ENCODE results near the gene UBE2D4. TPM values are rescaled to one million over a fixed set of nuclear protein-coding genes. Genes with fewer than 3 reads are reported as not detected.
"Not testable (repeated sequence)": the region's sequence is repeated elsewhere in the genome, so short reads cannot be mapped to it uniquely, and the experiment has no call there.

The UBE2D4 gene
- total RNA-seq, 1 experiment from 2014 or later: 5.3 TPM

DNA sequence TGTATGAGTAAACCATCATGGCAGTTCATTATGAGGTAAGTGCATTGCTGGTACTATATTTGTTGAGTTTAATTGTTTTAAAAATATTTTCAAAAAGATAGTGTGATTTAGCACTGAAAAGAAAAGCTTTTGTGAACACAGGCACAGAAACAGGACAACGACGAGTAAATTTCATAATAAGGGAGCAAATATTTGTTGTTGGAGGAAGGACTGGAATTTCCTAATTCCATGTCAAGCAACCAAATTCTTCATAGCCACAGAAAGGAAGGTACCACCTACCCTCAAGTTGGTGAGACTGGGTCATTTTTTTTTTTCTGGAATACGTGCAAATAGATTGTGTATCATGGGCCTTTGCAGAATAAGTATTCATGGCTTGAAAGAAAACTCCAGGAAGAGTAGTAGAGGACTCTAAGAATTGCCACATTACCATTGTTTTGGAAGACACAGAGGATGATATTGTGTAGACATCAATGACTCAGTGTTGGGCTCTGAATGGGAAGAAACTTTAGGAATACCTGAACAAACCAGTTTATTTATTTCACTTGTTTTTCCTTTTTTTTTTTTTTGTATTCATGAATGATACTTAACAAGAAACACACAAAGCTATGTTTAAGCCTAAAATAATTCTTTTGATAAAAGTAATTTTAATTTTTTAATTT is 7.8 kb downstream of the UBE2D4 start:
- DNase-seq: no peak
- H3K36me3 ChIP-seq (replicated peaks; ENCODE audit: control insufficient read depth, insufficient read depth, low read length): no peaks in the 10 kb centered on the region

GRCh38 chr7:43937444-43937843 is 11.2 kb downstream of the UBE2D4 start:
- H3K36me3 ChIP-seq (replicated peaks; ENCODE audit: control insufficient read depth, insufficient read depth, low read length): no peaks in the 10 kb centered on the region
- DNase-seq: no peak
- no peak overlapping the region for H3K4me3 ChIP-seq (ENCODE audit: insufficient read depth, low read depth, low read length)
- no peaks in the 10 kb centered on the region for H3K27me3 ChIP-seq (ENCODE audit: control insufficient read depth, insufficient read depth, low read length)

More for the DNA sequence above, 7.8 kb downstream of the UBE2D4 start:
- H3K4me3 ChIP-seq (ENCODE audit: insufficient read depth, low read depth, low read length): no peak overlapping the region
- H3K27me3 ChIP-seq (ENCODE audit: control insufficient read depth, insufficient read depth, low read length): no peaks in the 10 kb centered on the region

DNA sequence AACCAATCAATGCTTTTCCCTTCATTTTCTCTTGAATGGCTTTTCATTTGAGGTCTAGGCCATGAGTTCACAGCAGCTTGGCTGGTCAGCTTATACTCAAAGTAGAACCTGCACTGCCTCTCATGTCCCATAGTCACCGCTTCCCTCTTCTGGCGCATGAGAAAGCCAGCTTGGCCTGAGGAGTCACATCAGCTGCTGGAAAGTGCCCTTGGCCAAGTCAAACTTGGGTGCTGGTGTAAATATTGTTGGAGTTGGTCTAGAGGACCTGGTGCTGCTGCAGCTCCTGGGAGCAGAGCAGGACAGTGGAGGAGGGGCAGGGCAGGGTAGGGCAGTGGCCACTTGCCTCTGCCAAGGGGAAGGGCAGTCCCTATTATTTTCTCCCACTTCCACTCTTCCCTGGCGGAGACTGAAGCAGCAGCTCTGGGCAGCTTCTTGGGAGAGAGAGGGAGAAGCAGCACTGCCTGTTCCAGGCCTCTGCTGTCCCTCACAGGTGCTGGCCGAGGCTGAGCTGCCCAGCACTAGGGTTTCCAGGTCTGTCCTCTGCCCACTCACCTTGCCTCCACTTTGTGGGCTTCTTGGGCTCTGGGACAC is 12.8 kb downstream of the UBE2D4 start:
- Histone ChIP-seq H3K36me3 (replicated peaks; ENCODE audit: control insufficient read depth, insufficient read depth, low read length) (no peaks in the 10 kb centered on the region), H3K27me3 (ENCODE audit: control insufficient read depth, insufficient read depth, low read length) (no peaks in the 10 kb centered on the region), H3K4me3 (ENCODE audit: insufficient read depth, low read depth, low read length) (no peak overlapping the region)
- DNase-seq: no peak

GRCh38 chr7:43942250-43942649 is 16.0 kb downstream of the UBE2D4 start:
- no peak for DNase-seq
- H3K4me3 ChIP-seq (ENCODE audit: insufficient read depth, low read depth, low read length): no peak overlapping the region
- H3K36me3 ChIP-seq (replicated peaks; ENCODE audit: control insufficient read depth, insufficient read depth, low read length): no peaks in the 10 kb centered on the region
- H3K27me3 ChIP-seq (ENCODE audit: control insufficient read depth, insufficient read depth, low read length): no peaks in the 10 kb centered on the region

GRCh38 chr7:43942997-43943396 is 16.8 kb downstream of the UBE2D4 start:
- H3K36me3 ChIP-seq (replicated peaks; ENCODE audit: control insufficient read depth, insufficient read depth, low read length): no peaks in the 10 kb centered on the region
- DNase-seq: peak; percentile 54
- H3K27me3 ChIP-seq (ENCODE audit: control insufficient read depth, insufficient read depth, low read length): no peaks in the 10 kb centered on the region
- H3K4me3 ChIP-seq (ENCODE audit: insufficient read depth, low read depth, low read length): no peak overlapping the region

DNA sequence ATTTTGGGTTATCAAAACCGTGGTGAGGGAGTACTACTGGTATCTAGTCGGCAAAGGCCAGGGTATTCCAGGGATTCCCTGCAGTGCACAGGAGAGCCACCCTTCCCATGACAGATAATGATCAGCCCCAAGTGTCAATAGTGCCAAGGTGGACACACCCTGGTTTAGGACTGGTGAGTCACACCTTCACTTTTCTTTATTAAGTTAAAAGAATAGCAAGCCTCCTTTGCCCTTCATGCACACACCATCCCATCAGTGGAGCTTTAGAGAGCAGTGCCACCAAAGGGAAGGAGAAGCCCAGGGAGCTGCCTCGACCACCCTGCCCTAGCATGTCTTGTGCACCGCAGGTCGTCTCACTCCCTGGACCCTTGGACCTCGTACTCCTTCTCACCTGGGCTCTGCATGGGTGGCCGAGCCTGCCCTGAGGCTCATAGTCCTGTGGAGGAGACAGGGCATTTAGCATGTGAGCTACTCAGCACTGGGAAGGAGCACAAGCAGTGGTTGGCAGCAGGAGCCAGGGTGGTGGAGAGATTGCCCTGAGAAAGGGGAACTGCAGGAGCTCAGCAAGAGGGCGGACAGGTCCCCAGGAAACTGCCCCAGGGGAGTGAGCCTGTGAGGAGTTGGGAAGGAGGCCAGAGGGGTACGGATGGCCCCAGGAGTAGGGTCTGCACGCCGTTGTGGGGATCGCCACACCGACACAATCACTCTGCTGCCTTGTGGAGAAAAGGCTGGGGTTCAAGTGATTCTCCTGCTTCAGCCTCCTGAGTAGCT is 17.4 kb downstream of the UBE2D4 start:
- no peak for DNase-seq

DNA sequence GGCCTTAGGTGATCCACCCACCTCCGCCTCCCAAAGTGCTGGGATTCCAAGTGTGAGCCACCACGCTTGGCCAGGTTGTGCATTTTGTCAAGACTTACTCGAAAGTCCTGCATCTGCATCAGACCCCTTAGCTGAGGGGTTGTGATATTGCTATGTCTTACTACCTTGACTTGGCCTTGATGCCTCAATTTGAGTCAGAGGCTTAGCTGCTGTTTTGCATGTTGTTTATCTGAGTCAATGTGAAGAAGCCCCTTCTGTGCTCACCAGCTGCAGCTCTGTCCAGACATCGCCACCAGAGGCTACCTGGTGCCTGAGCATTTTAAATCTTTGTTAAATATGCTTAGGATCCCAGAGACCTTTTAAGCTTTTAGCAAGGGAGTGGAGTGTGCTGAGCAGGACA is 18.1 kb downstream of the UBE2D4 start:
- Histone ChIP-seq H3K36me3 (replicated peaks; ENCODE audit: control insufficient read depth, insufficient read depth, low read length) (no peaks in the 10 kb centered on the region), H3K27me3 (ENCODE audit: control insufficient read depth, insufficient read depth, low read length) (no peaks in the 10 kb centered on the region), H3K4me3 (ENCODE audit: insufficient read depth, low read depth, low read length) (no peak overlapping the region)
- DNase-seq: no peak

More for the DNA sequence above, 17.4 kb downstream of the UBE2D4 start:
- Histone ChIP-seq H3K4me3 (ENCODE audit: insufficient read depth, low read depth, low read length) (no peak overlapping the region), H3K27me3 (ENCODE audit: control insufficient read depth, insufficient read depth, low read length) (no peaks in the 10 kb centered on the region), H3K36me3 (replicated peaks; ENCODE audit: control insufficient read depth, insufficient read depth, low read length) (no peaks in the 10 kb centered on the region)

DNA sequence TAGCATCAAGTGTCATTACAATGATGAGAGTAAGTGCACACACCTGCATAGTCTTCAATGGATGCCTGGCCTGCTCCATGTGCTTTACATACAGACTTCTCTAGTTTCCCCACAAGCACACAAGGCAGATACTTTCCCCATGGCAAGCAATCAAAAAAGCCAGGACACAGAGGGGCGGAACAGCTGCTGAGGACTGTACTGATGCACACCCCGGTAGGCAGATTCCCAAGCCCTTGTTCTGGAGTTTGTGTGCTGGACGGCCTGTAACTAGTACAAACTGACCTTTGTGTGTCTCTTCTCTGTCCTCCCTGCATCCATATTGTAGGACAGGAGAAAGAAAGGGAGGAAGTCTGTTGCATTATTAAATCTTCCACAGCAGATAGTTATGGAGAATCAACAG is 25.8 kb downstream of the UBE2D4 start:
- Histone ChIP-seq H3K36me3 (replicated peaks; ENCODE audit: control insufficient read depth, insufficient read depth, low read length) (no peaks in the 10 kb centered on the region), H3K27me3 (ENCODE audit: control insufficient read depth, insufficient read depth, low read length) (no peaks in the 10 kb centered on the region), H3K4me3 (ENCODE audit: insufficient read depth, low read depth, low read length) (no peak overlapping the region)
- DNase-seq: no peak

GRCh38 chr7:43953071-43953470 is 26.8 kb downstream of the UBE2D4 start:
- Histone ChIP-seq H3K36me3 (replicated peaks; ENCODE audit: control insufficient read depth, insufficient read depth, low read length) (no peaks in the 10 kb centered on the region), H3K27me3 (ENCODE audit: control insufficient read depth, insufficient read depth, low read length) (no peaks in the 10 kb centered on the region), H3K4me3 (ENCODE audit: insufficient read depth, low read depth, low read length) (no peak overlapping the region)
- DNase-seq: no peak

- peak; percentile 78 for DNase-seq
- no peak overlapping the region for H3K4me3 ChIP-seq (ENCODE audit: insufficient read depth, low read depth, low read length)
- no peaks in the 10 kb centered on the region for H3K27me3 ChIP-seq (ENCODE audit: control insufficient read depth, insufficient read depth, low read length)
- H3K36me3 ChIP-seq (replicated peaks; ENCODE audit: control insufficient read depth, insufficient read depth, low read length): no peaks in the 10 kb centered on the region
Measured at GRCh38 chr7:43954524-43955228, 28.4 kb downstream of the UBE2D4 start.

DNA sequence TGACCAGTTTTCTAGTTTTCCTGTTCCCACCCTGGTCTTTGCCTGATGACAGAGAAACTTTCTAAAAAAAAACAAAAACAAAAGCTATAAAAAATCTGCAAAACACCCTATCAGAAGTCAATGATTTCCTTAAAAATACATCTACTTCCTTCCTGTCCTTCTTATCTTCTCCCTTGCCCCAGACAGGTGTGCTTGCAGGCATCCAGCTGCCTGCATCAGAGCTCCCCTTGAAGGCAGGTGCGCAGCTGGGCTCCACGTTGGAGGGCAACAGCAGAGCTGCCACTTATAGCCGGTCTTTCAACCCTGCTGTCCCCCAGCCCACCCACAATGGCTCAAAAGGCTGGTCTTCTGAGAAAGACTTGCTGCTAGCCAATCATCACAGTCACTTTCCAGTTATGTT is 29.8 kb downstream of the UBE2D4 start:
- Histone ChIP-seq H3K4me3 (ENCODE audit: insufficient read depth, low read depth, low read length) (no peak overlapping the region), H3K27me3 (ENCODE audit: control insufficient read depth, insufficient read depth, low read length) (no peaks in the 10 kb centered on the region), H3K36me3 (replicated peaks; ENCODE audit: control insufficient read depth, insufficient read depth, low read length) (no peaks in the 10 kb centered on the region)
- DNase-seq: no peak

GRCh38 chr7:43960933-43961332 is 34.7 kb downstream of the UBE2D4 start:
- no peak for DNase-seq
- no peak overlapping the region for H3K4me3 ChIP-seq (ENCODE audit: insufficient read depth, low read depth, low read length)
- no peaks in the 10 kb centered on the region for H3K27me3 ChIP-seq (ENCODE audit: control insufficient read depth, insufficient read depth, low read length)
- H3K36me3 ChIP-seq (replicated peaks; ENCODE audit: control insufficient read depth, insufficient read depth, low read length): no peaks in the 10 kb centered on the region

GRCh38 chr7:43966392-43966791 is 40.2 kb downstream of the UBE2D4 start:
- H3K27me3 ChIP-seq (ENCODE audit: control insufficient read depth, insufficient read depth, low read length); DNase-seq; H3K4me3 ChIP-seq (ENCODE audit: insufficient read depth, low read depth, low read length); H3K36me3 ChIP-seq (replicated peaks; ENCODE audit: control insufficient read depth, insufficient read depth, low read length): not testable (repeated sequence)

DNA sequence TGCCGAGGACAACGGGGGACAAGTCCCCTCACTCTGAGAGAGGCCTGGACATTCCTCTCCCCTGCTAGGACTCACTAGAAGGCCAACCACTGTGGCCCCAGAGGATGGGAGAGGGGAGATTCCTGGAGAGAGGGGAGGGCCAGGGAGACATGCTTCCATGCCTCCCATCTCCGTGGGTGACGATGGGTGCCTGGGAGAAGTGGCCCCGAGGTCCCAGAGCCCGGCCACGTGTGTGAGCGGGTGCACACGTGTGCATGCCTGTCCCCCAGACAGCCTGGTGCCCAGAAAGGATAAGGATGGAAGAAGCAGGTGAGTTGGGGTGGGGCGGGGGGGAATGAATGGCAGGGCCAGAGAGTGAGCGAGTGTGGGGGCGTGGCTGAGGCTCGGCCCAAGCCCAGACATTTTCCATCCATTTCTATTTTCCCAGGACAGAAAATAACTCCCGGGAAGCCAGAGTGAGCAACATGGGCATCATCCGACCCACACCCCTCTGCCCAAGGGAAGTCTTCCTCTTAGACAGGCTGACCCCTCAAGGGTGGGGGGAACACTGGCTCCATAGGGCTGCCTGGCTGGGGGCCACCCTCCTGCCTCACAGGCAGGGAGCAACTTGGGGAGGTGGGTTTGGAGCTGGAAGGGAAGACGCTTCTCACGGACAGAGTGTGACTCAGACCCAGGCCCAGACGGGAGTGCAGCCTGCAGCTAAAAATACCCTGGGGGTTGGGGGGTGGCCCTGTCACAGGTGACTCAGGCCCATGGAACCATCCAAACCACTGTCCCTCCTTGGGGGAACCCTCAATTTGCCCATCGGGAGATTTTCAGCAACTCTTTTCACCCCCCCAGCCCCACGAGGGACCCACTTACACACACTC is 42.2 kb downstream of the UBE2D4 start:
- DNase-seq; H3K36me3 ChIP-seq (replicated peaks; ENCODE audit: control insufficient read depth, insufficient read depth, low read length); H3K27me3 ChIP-seq (ENCODE audit: control insufficient read depth, insufficient read depth, low read length); H3K4me3 ChIP-seq (ENCODE audit: insufficient read depth, low read depth, low read length): not testable (repeated sequence)

All from H7 (cell line).